GM12892 (cell line): ENCODE data around the gene PRPF18.

Experiments used
- DNase-seq: peaks from one replicate; pipeline ENCODE4 v3.0.0; 2011; ENCODE audit not compliant: insufficient read length
- FAIRE-seq: peaks from 2 replicates; lab custom pipeline; 2011; peaks lifted over from hg19 to GRCh38; lab: Jason Lieb, UNC
- POLR2A ChIP-seq: IDR thresholded peaks from 2 replicates; pipeline ENCODE4 v1.6.1; 2011; ENCODE audit warnings: low read depth, low read length, control low read depth
- POLR2AphosphoS5 ChIP-seq: IDR thresholded peaks from 2 replicates; pipeline ENCODE4 v1.6.1; 2011; ENCODE audit warnings: low read depth, low read length, control low read depth
- TAF1 ChIP-seq: IDR thresholded peaks from 2 replicates; pipeline ENCODE4 v1.6.1; 2011; ENCODE audit warnings: low read depth, mild to moderate bottlenecking, control low read depth, low read length, borderline replicate concordance

The PRPF18 gene

DNA sequence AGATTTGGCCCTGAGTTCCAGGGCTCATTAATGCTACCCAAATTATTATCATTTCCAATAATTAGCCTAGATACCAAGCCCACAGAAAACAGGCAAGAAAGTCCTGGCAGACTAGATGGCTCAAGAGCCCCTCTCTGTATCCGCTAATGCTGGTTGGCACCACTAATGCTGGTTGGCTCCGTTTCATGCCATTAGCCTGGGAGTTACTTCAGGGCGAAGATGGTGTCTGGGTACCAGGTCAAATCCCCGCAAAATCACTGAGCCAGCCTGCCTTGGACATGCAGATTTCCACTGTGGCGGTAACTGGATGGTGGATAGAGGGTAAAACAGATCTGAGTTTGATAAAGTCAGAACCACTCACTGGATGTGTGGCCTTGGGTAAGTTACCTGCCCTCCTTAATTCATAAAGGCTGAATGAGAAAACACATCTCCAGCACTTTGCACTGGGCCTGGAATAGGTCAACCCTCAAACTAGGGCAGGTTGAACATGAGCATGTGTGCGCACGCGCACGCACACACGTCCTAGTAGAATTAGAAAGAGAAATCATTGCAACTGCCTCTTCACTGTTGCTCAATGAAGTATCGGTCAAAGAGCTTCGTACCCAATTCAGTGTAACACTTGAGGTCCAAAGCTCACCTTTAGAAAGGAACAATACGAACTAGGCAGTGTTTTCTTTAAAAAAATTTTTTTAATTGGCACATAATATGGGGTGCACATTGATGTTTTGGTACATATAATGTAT lies 91.5 kb downstream of the PRPF18 start:
- DNase-seq: no peak
- FAIRE-seq: no peak
- TF ChIP-seq TAF1 (no peak), POLR2AphosphoS5 (no peak), POLR2A (no peak)
